ENCODE data around the gene BMERB1.

- TF ChIP-seq CTCF (IDR thresholded peaks at IDR 0.05; ENCODE audit: insufficient read depth, low read depth, low read length) (no peak), EZH2 (IDR thresholded peaks at IDR 0.05; ENCODE audit: insufficient read depth, low read length) (no peak)
Measured at GRCh38 chr16:15486661-15487060, 52.3 kb downstream of the BMERB1 start.

All from astrocyte (in vitro differentiated cells and primary cell).